Measurements from ENCODE around the gene CATSPERE. TPM values are rescaled to one million over a fixed set of nuclear protein-coding genes. Genes with fewer than 3 reads are reported as not detected.

CATSPERE gene
- polyA plus RNA-seq, 1 experiment, result 0.36 TPM

GRCh38 chr1:244614113-244614836 is 153.2 kb downstream of the CATSPERE start:
- CTCF ChIA-PET, result interaction anchor here (2.3 kb wide), 1 partner anchor 11 kb away, joined by 8 read pairs; no protein-coding TSS in a partner anchor
- Histone ChIP-seq H3K4me3 (ENCODE audit: low read depth, low read length) (no peak overlapping the region), H3K27me3 (ENCODE audit: control insufficient read depth, insufficient read depth, low read length) (peaks cover 6% of the 10 kb centered on the region), H3K9me3 (ENCODE audit: control insufficient read depth, insufficient read depth, low read length) (no peaks in the 10 kb centered on the region), H3K27ac (ENCODE audit: low read depth, low read length) (no peak overlapping the region)
- POLR2A ChIA-PET, result no interaction called here
- no peak for TF ChIP-seq CTCF (IDR thresholded peaks at IDR 0.05; ENCODE audit: low read depth, low read length)
- no peak for DNase-seq (ENCODE audit: low read depth, low spot score)

GRCh38 chr1:244614879-244615278 is 153.8 kb downstream of the CATSPERE start:
- peaks cover 6% of the 10 kb centered on the region for H3K27me3 ChIP-seq (ENCODE audit: control insufficient read depth, insufficient read depth, low read length)
- TF ChIP-seq CTCF (IDR thresholded peaks at IDR 0.05; ENCODE audit: low read depth, low read length), result no peak
- H3K27ac ChIP-seq (ENCODE audit: low read depth, low read length), result no peak overlapping the region
- H3K9me3 ChIP-seq (ENCODE audit: control insufficient read depth, insufficient read depth, low read length), result no peaks in the 10 kb centered on the region
- ChIA-PET CTCF (interaction anchor here (1.1 to 2.3 kb wide), 2 partner anchors 11 to 182 kb away, joined by 3 to 8 read pairs; no protein-coding TSS in a partner anchor), POLR2A (no interaction called here)
- no peak for DNase-seq (ENCODE audit: low read depth, low spot score)
- no peak overlapping the region for H3K4me3 ChIP-seq (ENCODE audit: low read depth, low read length)

GRCh38 chr1:244615301-244615700 is 154.2 kb downstream of the CATSPERE start:
- Histone ChIP-seq H3K27ac (ENCODE audit: low read depth, low read length) (no peak overlapping the region), H3K4me3 (ENCODE audit: low read depth, low read length) (no peak overlapping the region), H3K27me3 (ENCODE audit: control insufficient read depth, insufficient read depth, low read length) (peaks cover 6% of the 10 kb centered on the region), H3K9me3 (ENCODE audit: control insufficient read depth, insufficient read depth, low read length) (no peaks in the 10 kb centered on the region)
- no peak for DNase-seq (ENCODE audit: low read depth, low spot score)
- CTCF ChIA-PET, result interaction anchor here (1.0 to 2.3 kb wide), 3 partner anchors 12 to 182 kb away, joined by 3 to 8 read pairs (median 3); no protein-coding TSS in a partner anchor
- no peak for TF ChIP-seq CTCF (IDR thresholded peaks at IDR 0.05; ENCODE audit: low read depth, low read length)
- POLR2A ChIA-PET, result no interaction called here

GRCh38 chr1:244626709-244627108 is 165.6 kb downstream of the CATSPERE start:
- CTCF ChIA-PET, result interaction anchor here (0.7 kb wide), 1 partner anchor 527 kb away, joined by 9 read pairs; no protein-coding TSS in a partner anchor
- TF ChIP-seq CTCF (IDR thresholded peaks at IDR 0.05; ENCODE audit: low read depth, low read length), result no peak
- DNase-seq (ENCODE audit: low read depth, low spot score), result no peak
- no peak overlapping the region for H3K27ac ChIP-seq (ENCODE audit: low read depth, low read length)
- H3K27me3 ChIP-seq (ENCODE audit: control insufficient read depth, insufficient read depth, low read length), result peaks cover 3% of the 10 kb centered on the region
- no peak overlapping the region for H3K4me3 ChIP-seq (ENCODE audit: low read depth, low read length)
- POLR2A ChIA-PET, result no interaction called here
- no peaks in the 10 kb centered on the region for H3K9me3 ChIP-seq (ENCODE audit: control insufficient read depth, insufficient read depth, low read length)

GRCh38 chr1:244628789-244629188 is 167.7 kb downstream of the CATSPERE start:
- CTCF ChIA-PET, result no interaction called here

More at GRCh38 chr1:244628789-244629188, 167.7 kb downstream of the CATSPERE start:
- Histone ChIP-seq H3K4me3 (ENCODE audit: low read depth, low read length) (no peak overlapping the region), H3K27me3 (ENCODE audit: control insufficient read depth, insufficient read depth, low read length) (peaks cover 3% of the 10 kb centered on the region), H3K27ac (ENCODE audit: low read depth, low read length) (no peak overlapping the region), H3K9me3 (ENCODE audit: control insufficient read depth, insufficient read depth, low read length) (no peaks in the 10 kb centered on the region)
- POLR2A ChIA-PET, result no interaction called here
- DNase-seq (ENCODE audit: low read depth, low spot score), result no peak
- no peak for TF ChIP-seq CTCF (IDR thresholded peaks at IDR 0.05; ENCODE audit: low read depth, low read length)
